NCI-H82 treated with DMSO at 0.1 percent for 48 hours (cell line): ENCODE measurements around the gene SLC12A4.
"Not testable (repeated sequence)": the region's sequence is repeated elsewhere in the genome, so short reads cannot be mapped to it uniquely, and the experiment has no call there.

ENCODE experiments used
- DNase-seq: peaks from one replicate; lab custom pipeline; 2025; ENCODE audit not compliant: unreplicated experiment; lab: John Stamatoyannopoulos, UW

The SLC12A4 gene

DNA sequence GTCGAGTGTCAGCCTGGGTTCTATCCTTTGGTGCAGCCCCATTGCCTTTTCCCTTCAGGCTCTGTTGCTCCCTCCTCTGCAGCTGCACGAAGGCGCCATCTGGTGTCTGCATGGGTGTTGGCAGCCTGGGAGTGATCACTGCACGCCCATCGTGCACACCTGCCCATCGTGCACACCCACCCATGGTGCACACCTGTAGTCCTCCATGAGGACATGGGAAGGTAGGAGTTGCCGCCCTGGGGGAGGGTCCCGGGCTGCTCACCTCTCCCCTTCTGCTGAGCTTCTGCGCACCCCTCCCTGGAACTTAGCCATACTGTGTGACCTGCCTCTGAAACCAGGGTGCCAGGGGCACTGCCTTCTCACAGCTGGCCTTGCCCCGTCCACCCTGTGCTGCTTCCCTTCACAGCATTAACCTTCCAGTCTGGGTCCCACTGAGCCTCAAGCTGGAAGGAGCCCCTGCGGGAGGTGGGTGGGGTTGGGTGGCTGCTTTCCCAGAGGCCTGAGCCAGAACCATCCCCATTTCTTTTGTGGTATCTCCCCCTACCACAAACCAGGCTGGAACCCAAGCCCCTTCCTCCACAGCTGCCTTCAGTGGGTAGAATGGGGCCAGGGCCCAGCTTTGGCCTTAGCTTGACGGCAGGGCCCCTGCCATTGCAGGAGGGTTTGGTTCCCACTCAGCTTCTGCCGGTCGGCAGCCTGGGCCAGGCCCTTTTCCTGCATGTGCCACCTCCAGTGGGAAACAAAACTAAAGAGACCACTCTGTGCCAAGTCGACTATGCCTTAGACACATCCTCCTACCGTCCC lies 39.7 kb downstream of the SLC12A4 start:
- peak; percentile 19 for DNase-seq

DNA sequence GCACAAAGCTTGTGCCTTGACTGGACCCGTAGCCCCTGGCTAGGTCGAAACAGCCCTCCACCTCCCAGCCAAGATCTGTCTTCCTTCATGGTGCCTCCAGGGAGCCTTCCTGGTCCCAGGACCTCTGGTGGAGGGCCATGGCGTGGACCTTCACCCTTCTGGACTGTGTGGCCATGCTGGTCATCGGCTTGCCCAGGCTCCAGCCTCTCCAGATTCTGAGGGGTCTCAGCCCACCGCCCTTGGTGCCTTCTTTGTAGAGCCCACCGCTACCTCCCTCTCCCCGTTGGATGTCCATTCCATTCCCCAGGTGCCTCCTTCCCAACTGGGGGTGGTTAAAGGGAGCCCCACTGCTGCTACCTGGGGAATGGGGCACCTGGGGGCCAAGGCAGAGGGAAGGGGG lies 40.3 kb downstream of the SLC12A4 start:
- DNase-seq: no peak

DNA sequence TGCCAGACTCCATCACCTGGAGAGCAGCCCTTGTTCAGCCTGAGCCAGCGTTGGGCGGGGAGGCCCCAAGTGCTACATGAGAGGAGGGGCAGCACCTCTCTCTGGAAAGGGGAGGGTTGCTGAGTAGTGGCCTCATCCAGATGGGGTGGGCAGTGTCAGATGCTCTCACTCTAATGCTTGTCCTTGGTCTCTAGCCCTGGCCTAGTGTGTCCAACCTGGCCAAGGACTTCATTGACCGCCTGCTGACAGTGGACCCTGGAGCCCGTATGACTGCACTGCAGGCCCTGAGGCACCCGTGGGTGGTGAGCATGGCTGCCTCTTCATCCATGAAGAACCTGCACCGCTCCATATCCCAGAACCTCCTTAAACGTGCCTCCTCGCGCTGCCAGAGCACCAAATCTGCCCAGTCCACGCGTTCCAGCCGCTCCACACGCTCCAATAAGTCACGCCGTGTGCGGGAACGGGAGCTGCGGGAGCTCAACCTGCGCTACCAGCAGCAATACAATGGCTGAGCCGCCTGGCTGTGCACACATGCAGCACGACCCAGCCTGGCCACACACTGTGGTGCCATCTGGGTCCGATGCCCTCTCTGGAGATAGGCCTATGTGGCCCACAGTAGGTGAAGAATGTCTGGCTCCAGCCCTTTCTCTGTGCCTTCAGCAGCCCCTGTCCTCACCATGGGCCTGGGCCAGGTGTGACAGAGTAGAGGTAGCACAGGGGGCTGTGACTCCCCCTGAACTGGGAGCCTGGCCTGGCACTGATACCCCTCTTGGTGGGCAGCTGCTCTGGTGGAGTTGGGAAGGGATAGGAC lies 41.1 kb downstream of the SLC12A4 start:
- no peak for DNase-seq

DNA sequence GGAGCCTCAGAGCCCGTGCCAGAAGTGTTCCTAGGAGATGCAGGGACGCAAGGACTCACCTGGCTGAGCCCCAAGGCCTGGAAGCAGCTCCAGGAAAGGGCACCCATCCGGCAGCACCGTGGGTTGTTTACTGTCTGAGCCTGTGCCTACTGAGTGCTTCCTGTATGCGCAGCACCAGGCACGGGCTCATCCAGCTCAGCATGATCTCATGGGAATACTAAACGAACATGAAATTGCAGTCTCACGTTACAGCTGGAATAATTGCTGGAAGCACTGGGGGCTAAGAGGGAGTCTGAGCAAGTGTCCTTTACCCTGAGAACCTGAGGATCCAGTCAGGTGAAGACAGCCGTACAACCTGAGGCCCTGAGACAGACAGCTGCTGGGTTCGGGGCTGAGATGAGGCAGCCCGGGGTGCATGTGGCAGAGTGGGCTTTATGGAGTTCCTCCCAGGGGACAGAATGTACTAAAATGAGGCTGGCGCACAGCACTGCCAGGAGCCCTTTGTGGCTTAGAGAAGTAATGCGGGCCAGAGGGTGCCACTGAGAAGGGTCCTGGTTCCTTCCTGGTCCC lies 42.2 kb downstream of the SLC12A4 start:
- peak; percentile 7 for DNase-seq

DNA sequence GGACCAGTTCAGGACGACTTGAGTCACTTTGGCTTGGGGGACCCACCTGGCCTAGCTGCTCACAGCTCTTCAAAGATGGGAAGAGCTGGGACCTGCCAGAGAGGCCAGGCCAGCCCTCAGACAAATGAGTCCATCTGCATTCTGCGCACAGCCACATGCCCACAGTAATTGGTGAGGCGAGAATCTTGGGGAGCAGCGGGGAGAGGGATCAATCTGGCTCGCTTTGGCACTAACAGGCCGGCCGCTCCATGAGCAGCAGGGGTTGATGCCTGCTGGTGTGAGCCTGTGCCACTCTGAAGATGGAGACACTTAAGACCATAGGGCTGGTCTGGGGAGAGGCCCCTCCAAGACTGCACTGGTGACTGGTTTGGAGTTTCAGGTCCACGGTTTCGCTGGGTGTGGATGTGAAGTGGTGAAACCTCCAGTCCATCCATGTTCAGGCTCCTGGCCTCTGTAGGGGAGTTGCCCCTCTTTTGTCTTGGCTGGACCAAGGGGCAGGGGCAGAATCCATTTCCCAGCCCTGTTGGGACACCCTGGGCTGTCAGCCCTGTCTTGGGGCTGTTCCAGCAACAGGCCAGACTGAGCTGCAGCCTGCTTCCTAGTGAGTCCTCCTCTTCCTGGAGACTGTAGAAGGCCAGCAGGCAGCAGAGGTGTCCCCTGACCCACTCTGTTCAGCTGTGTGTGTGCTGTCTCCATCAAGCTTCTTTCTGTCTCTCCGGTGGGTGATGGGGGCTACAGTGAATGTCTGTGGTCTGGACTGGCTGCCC lies 44.1 kb downstream of the SLC12A4 start:
- DNase-seq: no peak

DNA sequence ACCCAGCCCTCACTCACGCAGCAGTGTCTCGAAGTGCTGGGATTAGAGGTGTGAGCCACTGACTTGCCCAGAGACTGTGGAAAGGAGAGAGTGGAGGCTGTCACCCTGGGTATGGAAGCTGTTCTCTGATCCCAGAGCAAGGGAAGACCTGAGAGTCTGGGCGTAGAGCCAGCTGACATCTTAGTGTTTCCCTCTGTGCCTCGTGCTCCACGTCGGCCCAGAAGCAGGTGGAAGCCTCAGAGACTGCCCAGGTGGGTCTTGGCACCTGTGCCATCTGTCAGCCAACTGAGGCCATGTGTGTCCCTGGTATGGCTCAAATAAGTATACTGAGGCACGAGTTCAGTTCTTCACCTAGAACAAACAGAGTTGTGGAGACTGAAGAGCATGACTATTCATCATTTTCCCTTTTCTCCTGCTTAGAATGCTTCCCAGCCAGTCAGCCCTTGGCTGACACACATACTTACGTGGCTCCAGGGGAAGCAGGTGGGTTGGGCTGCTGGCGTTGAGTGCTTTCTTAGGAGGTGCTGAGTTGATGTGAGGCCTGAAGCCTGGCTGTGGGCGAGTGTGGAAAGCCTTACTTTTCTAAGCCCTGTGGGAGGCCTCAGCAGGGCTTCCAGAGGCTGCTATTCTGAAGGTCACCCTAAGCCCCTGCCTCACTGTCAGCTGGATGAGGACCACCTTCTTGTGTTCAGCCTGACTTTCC lies 44.9 kb downstream of the SLC12A4 start:
- DNase-seq: no peak

DNA sequence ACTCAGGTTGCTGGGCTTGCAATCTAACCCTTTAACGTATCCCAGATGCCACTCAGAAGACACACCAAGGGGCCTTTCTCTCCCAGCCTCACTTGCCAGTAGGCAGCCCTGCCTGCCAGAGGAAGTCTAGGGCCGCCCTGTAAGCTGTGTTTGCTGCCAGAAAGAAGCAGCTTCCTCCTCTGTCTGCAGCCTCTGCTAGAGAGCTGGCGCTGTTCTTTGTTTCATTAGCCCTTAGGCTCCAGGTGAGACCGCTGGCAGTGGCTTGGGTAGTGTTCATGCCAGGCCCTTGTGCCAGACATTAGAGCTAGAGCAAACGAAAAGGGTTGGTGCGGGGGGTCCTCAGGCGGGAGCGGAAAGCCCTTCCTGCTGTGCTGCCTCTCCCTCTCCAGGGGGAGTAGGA lies 45.7 kb downstream of the SLC12A4 start:
- no peak for DNase-seq

DNA sequence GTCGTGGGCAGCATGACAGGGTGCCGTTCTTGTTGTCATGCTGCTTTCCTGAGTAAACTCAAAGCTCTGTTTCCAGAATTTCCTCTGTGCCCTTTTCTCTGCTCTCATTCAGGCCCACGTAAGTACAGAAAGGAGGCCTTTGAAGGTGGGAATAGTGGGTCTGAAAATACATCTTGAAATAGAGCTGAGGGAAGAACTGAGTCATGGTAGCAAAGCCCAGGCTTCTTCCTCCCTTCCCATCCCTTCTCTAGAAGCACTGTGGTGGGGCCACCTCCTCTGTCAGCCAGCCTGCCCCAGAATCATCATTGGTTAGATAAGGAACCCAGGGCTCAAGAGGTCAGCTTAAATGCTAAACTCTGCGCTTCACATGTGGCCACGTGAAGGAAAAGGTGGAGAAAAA lies 46.2 kb downstream of the SLC12A4 start:
- DNase-seq: no peak

DNA sequence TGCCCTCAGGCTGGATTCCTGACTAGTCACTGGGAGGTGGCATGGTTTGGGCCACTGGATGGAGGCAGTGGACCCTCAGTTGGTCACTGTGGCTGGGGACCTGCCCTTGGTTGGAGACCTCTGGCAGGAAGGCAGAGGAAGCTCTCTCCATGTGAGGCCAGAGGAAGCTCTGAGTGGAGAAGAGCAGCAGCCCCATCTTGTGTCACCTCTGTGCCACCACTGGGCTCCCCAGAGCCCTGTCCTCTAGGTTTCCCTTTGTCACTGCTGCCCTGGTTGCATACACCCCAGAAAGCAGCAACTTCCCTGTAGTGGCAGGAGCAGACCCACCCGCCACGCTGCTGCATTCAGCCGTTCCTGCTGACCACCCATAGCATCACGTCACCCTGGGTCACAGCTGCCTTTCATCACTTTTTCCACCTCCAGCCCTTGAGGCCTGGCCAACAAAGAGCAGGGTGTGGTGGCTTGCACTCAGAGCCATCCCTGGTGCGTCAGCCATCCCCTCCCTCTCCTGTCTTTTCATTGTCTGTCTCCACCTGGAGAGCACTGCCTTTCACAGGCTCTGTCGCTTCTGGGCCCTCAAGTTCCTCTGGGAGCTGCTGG lies 48.7 kb downstream of the SLC12A4 start:
- DNase-seq: no peak

DNA sequence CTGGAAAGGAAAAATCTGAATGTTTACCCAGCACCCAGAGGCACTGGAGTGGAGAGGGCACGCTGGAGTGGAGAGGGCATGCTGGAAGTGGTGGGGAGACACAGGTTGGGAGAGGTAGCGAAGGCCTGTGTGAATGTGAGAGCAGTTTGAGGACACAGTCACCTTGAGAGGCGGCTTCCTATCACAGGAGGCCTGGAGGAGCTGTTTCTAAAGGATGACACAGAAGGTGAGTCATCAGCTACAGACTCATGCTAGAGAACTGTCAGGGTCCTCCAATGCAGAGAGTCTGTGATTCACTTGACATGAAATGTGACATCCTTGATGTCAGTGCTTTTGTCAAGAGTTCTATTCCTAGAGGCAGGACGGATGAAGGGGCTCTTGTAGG lies 50.6 kb downstream of the SLC12A4 start:
- no peak for DNase-seq

DNA sequence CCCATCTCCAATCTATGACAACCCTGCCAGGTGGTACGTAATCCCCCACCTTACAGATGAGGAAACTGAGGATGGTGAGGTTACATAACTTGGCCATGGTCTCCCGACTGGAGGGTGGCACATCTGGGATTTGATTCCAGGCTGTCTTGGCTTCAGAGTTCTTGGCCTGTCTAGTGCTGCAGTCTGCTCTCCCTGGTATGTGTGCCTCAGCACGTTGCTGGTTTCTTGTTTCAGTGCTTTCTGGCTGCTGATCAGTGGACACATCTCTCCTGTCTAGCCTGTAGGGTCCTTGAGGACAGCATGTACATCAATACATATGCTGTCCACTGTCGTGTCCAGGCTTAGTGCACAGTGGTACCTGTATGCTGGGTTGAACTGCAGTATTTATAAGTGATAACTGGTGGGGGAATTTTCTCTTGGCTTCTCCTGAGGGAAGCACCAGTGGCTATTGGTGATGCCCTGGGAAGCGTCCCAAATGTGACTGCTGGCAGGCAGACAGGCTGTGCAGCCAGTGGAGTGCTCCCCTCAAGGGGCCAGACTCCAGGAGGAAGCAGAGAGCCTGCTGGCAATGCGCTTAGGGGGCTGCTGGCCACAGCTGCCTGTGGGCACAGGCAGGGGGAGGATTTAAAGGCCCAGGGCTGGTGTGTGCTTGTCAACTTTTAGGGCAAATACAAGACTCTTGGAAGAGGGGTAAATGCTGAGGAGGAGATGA lies 51.1 kb downstream of the SLC12A4 start:
- no peak for DNase-seq

DNA sequence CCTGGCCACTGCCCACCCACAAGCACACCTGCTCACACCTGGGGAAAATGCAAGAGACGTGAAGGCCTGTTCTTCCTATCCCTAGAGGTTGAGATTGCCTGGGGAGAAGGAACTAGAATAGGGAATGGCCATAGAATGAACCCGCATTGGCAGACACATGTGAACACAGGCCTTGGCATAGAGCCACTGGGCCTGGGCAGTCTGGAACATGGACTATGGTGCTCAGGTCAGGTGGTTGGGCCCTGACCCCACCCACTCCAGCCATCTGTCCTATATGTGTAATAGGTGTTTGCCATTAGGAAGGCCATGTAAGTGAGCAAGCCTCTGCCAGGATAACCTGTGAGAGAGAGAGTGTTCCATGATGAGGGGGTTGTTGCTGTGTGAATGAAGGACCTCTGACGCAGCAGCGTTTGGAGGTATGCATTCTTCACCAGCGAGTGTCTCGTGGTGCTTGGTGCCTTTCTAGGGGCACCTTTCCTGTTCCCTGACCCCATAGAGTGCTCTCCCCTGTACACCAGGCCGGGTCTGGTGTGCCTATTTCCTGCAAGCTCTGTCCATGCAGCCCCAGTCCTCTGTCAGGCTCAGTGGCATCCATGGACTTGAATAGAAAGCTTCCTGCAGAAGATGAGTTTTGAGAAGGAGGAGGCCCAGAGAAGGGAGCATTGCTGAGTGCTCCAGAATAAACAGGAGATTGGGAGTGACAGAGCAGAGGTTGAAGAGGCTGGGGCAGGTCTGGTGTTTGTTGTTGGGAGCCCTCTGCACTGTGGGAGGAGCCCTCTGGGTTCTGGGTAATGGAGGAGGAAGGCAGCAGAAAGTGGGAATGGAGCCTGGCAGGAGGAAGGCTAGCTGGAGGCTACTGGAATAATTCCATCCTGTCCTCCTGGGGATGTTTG lies 52.4 kb downstream of the SLC12A4 start:
- DNase-seq: no peak

DNA sequence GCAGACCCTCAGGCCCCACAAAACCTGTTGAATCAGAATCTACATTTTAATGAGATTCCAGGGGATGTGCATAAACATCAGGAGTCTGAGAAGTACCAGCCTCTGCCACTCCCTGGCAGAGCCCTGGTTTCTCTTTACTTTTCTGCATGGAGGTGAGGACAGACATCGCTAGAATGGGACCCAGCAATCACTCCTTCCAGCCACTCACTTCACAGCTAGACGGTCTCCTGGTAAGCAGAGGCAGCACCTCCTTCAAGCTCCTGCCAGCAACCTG lies 53.0 kb downstream of the SLC12A4 start:
- not testable (repeated sequence) for DNase-seq

DNA sequence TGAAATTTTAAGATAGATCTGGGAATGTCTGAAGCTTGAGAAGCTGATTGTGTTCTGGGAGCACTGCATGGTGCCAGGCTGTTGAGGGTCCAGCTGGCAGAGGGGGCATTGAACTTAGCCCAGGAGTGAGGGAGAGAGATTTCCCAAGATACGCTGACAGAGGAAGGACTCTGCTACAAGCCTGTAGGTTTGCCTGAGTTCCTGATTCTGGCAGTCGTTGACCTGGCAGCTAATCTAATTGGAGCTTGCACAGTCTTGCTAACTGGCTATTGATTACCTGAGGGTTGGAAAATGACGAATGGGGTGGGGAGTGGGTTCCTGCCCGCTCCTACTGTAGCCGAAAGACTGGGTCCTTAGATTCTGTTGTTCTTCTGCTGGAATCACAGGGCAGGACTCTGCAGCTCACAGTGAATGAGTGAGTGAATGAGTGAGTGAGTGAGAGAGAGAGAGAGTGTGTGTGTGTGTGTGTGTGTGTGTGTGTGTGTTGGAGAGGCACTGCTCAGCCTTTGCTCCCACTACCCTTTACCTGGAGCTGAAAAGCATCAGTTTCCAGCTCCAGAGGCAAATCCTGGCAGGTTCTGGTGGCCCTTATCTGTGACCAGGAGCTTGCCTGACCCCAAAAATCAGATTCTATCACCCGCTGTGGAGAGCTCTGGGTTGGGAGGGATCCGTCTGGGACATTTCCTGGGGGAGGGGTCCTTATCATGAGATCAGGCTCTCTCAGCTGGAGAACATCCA lies 53.5 kb downstream of the SLC12A4 start:
- DNase-seq: no peak

DNA sequence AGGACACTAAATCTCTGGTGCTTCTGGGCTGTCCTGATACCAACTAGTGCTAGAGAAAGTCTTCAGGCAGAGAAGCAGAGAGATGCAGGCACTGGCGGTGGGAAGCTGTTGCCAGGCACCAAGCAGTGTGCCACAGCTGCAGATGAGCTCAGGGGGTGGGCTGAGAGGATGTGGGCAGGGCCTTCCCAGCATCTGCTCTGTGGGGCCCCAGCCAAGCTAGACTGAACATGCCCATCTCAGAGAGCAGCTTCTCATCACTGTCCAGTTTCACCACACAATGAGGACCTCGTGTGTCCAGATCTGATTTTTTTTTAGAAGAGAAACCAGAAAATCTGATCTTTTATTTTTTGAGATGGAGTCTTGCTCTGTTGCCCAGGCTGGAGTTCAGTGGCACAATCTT lies 58.3 kb downstream of the SLC12A4 start:
- DNase-seq: no peak

DNA sequence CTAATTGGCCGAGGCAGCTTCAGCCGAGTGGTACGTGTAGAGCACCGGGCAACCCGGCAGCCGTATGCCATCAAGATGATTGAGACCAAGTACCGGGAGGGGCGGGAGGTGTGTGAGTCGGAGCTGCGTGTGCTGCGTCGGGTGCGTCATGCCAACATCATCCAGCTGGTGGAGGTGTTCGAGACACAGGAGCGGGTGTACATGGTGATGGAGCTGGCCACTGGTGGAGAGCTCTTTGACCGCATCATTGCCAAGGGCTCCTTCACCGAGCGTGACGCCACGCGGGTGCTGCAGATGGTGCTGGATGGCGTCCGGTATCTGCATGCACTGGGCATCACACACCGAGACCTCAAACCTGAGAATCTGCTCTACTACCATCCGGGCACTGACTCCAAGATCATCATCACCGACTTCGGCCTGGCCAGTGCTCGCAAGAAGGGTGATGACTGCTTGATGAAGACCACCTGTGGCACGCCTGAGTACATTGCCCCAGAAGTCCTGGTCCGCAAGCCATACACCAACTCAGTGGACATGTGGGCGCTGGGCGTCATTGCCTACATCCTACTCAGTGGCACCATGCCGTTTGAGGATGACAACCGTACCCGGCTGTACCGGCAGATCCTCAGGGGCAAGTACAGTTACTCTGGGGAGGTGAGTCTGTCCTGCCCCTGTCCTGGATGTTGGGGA lies 59.2 kb downstream of the SLC12A4 start:
- no peak for DNase-seq

DNA sequence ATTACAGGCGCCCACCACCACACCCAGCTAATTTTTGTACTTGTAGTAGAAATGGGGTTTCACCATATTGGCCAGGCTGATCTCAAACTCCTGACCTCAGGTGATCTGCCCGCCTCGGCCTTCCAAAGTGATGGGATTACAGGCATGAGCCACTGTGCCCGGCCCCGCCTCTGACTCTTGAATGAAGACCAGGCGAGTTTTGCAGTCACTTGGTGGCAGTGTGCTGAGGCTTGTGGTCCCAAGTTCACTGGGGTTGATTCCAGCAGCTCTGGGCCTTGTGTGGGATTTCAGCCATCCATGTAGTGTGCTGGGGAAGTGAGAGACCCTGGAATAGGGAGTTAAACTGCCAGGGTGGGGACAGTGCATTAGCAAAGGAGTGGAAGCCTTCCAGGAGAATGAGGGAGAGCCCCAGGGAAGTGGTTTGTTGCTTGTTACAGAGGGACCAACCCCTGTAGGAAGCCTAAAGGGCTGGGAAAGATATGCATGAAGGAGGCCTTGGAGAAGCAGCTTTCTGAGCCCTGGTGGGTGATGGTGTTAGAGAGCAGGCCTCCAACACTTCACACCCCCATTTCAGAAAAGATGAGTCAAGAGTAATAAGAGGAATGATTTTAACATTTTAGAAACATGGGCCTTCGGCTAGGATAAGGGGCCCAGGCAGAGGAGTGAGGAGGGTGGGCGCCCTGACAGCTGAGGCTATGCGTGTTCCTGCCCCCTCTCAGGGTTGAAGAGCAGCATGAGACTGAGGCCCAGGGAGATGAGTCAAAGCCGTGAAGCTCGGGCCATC lies 60.8 kb downstream of the SLC12A4 start:
- DNase-seq: no peak
